CD4-positive, alpha-beta T cell treated with Interleukin-17A for 1 hour (primary cell): ENCODE measurements around the gene ENDOV.

Experiments used
- DNase-seq: peaks from one replicate; pipeline ENCODE4 v3.0.0-alpha.2; 2020

The ENDOV gene

DNA sequence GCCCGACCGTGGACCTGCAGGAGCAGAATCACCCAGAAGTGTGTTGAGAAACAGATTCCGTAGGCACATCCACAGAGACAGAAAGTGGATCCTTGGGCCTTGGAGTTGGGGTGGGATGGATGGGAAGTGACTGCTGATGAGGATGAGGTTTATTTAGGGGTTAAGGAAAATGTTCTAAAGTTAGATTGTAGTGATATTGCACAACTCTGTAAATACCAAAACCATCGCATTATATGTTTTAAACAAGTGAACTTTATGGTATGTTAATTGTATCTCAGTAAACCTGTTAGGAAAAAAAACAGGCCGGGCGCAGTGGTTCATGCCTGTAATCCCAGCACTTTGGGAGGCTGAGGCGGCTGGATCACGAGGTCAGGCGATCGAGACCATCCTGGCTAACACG lies 3.6 kb downstream of the ENDOV start:
- no peak for DNase-seq

DNA sequence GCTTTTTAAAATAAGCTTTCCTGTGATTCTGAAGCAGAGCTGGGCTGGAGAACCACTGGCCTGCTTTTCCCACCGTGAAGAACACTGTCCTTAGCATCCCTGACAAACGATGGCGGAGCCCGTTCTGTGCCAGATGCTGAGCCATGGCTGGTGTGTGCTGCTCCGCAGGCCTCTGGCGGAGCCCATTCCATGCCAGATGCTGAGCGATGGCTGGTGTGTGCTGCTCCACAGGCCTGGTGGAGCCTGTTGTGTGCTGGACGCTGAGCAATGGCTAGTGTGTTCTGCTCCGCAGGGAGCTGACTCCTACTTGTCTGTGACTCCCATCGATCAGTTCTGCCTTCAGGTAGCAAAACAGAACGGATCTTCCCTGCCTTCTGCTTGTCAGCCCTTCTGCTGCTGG lies 4.3 kb downstream of the ENDOV start:
- no peak for DNase-seq

DNA sequence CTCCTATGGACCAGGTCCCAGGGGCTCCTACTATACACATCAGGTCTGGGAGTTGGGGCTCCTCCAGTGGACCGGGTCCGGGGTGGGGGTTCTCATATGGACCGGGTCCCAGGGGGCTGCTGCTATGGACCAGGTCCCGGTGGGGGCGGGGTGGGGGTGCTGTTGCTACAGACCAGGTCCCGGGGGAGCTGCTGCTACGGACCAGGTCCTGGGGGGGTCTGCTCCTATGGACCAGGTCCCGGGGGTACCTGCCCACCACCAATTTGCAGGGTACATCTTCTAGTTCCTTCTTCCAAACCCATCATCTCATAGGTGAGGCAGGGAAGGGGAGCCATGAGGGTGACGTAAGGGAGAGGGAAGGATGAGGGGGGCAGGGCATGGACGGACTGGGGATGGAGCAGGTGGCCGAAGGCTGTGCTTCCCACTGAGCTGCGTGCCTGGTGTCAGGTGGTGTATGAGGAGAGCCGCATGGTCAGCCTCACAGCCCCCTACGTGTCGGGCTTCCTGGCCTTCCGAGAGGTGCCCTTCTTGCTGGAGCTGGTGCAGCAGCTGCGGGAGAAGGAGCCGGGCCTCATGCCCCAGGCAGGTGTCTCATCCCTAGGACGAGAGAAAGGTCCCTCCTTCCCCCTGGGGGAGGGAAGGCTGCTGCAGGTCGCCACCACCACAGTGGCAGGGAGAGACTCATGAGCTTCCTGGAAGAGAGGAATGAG lies 6.6 kb downstream of the ENDOV start:
- no peak for DNase-seq

DNA sequence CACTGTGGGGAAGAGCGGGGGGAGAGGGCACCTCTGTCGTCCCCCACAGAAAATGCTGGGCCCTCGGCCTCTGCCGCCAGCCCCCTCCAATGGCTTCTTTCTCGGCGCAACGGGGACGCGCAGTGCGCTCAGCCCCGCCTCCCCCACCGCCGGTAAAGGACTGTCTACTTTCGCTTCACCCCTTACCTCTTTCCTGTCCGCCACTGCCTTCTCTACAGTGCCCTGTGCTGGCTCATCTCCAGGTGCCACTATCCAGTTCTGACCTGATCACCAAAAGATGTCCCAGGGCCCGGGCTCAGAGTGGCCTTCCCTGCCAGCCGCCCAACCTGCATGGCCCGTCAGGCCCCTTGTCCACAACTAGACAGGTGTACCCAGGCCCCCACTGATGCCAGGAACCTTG lies 7.3 kb downstream of the ENDOV start:
- DNase-seq: no peak

DNA sequence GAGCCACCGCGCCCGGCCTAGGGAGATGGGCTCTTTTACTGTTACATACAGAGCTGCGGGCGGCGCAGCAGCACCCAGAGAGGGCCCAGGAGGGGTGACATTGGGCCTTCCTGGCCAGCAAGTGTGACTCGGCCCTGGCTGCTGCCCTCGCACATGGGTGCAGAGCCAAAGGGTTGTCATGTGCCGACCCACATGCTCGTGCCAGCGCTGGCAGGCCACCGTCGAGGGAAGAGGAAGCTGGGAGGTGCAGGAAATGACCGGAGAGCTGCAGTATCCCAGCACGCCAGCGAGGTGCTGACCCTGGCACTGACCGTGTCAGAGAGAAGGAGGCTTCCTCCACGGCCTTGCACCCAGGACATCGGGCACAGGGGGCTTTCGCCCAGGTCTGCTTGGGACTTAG lies 8.0 kb downstream of the ENDOV start:
- no peak for DNase-seq

DNA sequence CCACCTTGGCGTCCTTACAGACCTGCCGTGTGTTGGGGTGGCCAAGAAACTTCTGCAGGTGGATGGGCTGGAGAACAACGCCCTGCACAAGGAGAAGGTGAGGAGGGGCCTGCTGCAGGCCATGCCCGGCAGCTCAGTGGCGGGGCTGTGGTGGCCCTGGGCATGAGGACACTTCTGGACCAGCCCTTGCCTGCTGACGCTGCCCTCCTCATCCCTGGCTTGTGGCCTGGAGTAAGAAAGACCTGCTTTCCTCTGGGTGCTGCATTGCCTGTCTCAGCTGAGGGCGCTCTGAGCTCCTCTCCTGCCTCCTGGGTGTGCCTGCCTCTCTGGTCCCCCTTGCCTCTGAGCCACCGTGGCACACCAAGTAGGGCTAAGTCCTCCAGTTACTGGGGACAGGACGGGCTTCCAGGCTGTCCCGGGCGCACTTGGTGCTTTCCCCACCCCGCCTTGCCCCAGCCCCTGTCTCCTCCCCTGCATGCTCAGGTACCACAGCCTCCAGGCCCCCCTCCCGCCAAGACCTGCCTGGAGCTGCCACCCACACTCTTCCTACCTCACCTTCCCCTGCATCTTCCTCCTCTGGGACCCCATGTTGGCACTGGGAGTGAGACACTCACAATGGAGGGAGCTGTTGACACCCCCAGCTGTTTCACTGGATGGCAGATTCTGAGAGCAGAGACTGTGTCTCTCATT lies 8.7 kb downstream of the ENDOV start:
- no peak for DNase-seq

DNA sequence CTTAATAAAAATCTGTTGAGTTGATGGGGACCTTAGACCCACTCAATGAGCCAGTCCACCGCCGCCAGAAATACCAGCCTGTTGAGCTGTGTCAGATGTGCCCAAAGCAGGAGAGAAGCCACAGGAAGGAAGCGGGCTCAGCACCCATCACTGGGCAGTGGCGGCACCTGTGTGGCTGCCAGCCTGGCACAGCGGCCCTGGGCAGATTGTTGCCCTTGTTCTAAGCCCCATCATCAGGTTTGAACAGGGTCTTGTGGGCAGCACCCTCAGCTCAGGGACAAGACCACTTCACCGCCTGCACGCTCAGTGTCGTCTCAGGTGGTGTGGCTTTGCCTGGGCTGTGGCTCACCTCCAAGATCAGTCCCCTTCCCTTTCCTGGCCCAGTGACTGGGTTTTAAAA lies 9.3 kb downstream of the ENDOV start:
- DNase-seq: no peak

DNA sequence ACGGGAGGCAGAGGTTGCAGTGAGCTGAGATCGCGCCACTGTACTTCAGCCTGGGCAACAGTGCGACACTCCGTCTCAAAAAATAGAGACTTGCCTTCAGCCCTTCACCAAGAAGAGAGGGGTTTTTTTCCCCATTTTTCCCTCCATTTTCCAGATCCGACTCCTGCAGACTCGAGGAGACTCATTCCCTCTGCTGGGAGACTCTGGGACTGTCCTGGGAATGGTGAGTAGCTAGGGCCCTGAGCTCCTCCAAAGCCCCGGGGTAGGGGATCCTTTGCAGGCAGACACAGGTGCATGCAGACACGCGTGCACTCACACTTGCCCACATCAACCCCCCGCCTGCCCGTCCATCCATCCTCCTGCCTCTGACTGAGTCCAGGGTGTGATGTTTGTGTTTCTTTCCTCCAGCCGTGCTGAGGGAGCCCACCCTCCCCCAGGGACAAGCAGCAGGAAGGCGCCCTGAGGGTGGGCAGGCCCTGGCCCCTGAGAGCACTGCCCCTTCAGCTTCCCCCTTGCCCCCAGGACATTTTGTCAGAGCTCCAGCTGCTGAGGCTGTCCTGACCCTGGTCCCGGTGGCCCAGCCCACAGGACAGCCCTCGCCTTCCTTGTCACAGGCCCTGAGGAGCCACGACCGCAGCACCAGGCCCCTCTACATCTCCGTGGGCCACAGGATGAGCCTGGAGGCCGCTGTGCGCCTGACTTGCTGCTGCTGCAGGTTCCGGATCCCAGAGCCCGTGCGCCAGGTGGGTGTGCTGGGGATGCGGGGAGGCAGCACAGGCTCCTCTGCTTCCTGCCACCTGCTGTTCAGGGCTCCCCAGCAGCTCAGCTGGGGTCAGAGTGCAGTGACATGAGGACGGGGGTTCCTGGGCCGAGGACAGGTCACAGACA lies 10.2 kb downstream of the ENDOV start:
- DNase-seq: no peak

DNA sequence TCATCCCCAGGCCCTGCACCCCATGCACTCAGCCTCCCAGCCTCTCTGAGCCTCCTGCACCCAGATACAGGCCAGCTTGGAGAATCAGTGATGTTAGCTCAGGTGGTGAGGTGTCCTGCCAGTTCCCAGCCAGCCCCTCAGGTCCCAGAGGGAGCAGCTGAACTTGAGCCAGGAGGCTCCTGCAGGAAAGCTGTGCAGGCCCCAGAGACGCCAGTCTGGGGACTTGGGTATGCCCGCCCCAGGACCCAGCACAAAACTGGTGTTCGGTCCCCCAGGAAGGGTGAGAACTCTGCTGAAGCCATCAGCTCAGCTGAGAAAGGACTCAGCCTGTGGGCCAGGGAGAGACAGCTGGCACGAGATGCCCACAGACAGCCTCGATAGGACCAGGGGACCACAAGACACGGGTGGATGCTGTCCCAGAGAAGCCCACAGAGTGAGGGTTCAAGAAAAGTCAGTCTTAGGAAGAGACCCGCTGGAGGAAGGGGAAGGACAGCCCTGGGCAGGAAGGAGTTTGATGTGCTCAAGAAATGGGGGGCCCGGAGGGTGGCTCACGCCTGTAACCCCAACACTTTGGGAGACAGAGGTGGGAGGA lies 11.0 kb downstream of the ENDOV start:
- no peak for DNase-seq

DNA sequence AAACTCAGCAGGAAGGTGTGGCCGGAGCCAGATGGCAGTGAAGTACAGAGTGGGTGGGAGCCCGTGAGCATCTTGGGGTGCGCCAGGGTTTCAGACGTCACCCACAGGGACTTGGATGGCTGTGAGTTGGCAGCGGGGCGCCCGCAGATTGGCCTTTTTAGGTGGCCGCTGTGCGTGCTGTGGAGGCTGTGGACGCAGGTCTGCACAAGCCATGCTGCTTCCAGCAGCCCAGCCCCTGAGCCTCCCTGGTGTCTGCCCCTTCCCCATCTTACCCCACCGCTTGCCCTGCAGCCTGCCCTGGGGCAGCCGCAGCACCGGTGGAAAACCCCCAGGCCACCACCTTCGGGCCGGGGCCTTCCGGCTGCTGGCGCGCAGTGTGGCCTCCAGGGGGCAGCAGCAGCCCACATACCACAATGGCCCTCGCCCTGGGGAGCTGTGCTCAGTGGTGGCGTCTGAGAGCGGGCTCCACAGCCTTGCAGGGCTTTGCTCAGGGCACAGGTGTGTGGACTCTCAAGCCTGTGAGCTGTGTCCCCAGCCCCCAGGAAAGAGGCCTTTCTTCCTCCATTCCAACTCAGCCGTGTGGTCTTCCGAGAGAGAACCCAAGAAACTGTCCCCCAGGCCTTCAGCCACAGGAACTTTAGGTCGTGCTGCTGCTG lies 11.8 kb downstream of the ENDOV start:
- DNase-seq: peak; percentile 89

DNA sequence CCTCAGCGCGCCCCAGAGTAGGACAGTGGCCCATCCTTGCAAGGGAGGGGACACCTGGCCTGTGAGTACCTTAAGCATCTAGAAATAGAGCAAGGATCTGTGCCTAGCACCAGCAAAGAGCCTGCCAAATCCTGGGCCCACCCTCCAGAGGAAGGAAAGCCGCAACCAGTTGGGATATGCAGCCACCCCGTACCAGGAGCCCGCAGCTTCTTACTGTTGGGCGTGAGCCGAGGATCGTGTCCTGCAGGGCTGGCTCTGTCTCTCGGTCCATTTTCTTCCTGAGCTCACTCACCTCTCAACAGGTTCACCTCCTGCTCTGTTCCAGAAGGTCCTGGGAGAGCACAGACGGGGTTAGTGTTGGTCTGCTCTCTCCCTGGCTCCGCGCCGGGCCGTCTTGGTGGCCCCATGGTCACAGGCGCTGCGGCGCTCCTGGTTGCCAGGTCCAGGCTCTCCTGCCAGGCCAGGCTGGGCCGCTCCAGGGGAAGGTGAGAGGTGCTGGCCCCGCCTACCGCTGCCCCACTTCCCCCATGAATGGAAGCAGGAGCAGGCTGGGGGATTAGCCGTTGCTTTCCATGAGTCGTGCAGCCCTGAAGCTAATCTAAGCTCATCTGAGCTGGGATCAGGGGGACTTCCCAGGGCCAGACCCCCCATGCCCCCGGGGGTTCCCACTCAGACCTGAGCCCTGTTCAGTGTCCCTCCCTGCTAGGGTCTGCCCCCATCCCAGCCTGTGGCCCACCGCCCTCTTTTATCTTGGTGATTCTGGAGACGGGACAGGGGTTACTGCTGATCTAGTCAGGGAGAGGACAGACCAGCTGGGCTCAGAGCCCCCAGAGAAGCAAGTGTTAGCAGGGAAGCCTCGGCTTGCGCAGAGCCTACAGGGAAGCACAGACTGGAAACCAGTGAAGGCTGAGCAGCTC lies 12.7 kb downstream of the ENDOV start:
- DNase-seq: no peak

DNA sequence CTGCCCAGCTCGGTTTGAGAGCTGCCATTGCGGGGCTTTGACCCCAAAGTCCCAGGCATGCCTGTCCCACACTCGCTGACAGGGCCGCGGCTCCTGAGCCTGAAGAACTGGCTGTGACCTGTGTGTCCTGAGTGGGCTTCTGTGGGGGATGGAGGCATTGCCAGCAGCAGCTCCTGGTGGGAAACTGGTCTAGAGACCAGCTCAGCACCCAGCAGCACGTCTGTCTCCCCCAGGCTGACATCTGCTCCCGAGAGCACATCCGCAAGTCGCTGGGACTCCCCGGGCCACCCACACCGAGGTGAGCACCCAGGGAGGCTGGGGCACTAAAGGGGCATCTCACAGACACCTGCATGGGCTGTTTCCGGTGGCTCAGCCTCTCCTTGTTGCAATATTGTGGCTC lies 13.4 kb downstream of the ENDOV start:
- no peak for DNase-seq

DNA sequence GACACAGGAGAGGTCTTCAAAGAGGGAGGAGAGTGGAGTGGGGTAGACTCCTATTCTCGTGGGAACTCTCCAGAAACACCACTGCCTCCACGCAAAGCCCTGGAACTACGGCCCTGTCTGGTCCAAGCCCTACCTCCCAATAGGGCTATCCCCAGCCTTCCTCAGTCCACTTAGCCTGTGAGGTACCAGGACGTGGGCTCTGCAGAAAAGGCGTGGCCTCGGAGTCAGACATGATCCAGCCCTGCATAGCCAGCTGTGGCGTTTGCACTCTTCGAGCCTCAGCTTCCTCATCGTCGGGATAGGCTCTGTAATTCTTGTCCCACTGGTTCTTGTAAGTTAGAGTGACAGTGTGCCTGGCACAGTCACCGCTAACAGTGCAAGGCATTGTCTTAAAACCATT lies 13.8 kb downstream of the ENDOV start:
- DNase-seq: no peak

DNA sequence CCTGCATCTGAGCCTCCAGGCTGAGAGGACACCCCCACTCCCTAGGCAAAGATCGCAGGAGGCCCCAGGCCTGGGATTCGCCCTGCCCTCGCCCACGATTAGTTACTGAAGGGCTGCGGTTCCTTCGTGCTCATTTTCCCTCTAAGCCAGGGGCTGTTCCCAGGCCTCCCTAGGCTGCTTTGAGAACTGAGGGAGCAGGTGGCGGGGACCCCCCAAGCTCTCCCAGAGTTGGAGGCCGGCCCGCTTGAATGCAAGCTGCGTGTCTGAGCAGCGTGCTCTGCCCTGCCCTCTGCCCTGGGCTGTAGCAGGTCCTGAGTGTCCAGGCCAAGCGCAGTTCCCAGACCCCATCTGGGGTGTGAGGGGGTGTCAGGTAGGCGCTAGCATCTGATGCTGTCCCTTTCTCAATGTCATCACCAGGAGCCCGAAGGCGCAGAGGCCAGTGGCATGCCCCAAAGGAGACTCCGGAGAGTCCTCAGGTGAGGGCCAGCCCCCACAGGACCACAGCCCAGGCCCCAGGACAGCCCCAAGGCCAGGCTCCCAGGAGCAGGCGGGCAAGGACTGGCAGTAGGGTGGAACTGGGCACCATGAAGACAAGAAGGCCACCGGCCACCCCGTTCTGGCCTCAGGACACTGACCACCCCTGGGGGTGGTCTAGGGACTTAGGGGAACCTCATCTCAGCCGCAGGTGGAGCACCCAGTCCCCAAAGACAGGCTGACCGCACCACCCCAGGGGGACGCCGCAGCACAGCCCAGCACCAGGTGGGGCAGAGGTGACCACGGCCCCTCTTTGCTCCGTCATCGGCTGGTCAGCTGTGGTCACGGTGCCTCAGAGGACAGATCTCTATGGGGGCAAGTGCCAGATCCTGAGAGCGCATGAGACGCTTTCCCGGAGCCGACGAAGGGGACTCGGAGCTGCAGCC lies 14.6 kb downstream of the ENDOV start:
- no peak for DNase-seq

DNA sequence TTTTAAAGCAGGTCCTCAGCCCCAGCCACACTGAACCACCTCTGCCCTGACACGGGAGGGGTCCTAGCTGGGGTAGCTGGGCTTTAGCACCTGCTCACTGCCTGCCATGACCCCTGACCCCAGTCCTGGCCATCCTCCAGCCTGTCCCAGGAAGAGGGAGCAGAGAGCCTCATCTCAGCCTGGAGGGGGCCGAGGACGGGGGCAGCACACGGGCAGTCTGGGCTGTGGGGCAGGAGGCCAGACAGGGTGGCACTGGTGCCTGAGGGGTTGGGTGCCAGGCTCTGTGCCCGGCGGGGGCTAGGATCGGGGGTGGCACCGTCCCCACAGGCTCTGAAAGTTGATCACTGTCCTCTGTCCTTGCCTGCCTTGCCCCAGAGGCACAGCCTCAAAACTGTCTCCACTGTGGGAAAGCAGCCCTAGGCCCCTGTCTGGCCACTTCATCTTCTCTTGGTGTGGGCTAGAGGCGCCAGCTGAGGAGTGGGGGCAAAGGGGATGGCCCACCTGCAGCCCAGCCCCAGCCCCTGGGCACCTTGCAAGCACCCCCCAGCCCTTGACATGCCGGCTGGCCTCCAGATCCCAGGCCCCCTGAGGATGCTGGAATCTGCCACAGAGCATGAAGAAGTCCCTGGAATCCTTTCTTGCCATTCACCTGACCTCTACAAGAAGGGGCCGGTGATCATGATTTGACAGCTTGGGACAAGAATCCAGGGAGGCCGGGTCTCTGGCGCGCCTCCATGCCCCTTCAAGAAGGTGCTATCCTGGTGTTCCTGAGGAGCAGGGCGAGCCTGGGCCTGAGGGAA lies 15.7 kb downstream of the ENDOV start:
- DNase-seq: no peak

DNA sequence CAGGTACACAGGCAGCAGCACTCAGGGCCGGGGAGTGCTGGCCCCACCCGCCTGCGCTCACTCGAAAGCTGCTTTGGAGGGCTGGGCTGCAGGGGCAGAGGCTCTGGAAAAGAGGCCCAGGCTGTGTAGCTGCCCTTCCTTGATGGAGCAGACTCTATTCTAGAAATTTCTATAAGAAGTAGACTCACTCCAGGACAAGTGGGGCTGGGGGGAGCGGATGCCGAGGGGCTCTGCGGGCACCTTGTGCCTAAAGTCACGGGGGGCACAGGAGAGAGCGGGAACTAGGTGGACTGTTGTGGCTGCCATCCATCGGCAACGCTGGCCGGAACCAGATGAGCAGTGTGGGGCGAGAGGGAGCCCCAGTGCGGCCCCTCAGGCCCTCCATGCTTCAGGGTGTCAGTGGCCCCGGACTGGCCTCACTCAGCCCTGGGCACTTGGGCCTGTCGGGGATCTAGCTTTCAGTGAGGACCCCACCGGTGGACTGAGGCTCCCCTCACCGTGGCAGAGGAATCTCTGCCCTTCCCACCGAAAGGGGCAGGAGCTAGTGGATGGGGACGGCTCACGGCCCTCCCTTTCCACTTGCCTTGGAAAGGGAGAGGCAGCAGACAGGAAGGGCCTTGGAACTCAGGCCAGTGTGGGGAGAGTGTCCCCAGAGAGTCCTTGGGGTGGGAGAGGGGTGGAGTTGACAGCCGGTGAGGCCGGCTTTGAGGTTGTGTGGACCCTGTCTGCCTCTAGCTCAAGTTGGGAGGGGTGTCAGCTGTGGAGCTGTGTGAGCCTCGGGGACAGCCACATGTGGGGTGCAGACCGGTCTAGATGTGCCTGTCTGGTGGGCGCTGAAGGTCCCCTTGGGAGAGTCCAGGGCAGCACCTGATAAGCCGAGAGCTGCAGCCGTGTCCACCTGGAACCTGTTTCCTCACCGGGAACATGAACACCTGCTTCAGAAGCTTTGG lies 16.6 kb downstream of the ENDOV start:
- no peak for DNase-seq

DNA sequence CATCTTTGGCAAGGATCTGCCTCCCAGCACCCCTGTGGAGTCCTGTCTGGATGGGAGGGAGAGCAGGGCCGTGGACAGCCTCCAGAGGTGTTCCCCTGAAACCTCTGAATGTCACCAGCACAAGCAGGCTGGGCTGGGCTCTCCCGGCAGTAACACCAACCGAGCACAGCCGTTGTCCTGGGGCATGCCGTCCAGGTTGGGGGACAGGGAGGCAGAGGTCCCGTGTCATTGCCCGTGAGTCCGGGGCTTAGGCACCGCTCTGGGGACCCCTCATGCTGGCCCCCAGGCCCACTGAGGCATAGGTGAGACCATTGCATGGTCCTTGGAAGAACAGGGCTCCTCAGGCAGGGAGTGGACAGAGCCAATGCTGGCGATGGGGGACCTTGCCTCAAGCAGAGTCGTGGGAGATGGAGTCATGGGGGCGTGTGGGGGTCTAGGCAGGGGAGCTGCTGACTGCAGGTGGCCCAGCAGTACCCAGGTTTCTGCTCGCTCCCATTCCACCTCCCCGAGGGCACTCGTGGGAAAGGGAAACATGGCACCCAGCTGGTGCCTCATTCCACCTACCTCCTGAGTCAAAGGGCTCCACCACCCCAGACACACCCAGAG lies 17.5 kb downstream of the ENDOV start:
- DNase-seq: no peak

DNA sequence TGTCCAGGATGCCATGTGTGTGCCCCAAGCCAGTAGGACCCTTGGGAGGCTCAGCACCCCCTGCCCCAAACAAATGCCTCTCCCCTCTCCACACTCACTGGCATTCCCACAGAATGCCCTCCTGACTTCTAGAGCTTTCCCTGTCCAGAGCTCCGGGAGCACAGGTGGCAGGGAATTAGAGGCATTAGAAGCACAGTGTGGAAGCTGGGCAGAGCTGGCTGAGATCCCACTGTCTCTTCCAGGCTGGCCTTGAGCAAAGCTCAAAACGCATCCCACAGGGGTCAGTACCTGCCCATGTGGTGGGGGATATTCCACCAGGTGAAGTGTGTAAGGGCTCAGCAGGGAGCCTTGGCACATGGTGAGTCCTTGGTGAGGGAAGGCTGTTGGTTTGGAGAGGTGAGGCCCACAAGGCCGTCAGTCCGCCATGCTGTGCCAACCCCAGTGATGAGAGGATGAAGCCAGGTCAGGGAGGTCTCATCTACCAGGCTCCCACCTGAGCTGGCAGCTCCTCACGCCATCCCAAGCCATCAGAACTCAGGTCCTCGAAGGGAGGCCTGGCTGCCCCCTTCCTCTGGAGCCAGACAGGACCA lies 18.1 kb downstream of the ENDOV start:
- DNase-seq: no peak
